HG03159 (cell line): Measurements from ENCODE around the gene NKD2.
"Not testable (repeated sequence)": the region's sequence is repeated elsewhere in the genome, so short reads cannot be mapped to it uniquely, and the experiment has no call there.

Experiments
- ATAC-seq: cut with Tn5 transposase; IDR thresholded peaks from one replicate; pipeline ENCODE4 v1.9.1; 2021; ENCODE audit warnings: mild to moderate bottlenecking, moderate library complexity; ENCODE audit not compliant: unreplicated experiment

The NKD2 gene

DNA sequence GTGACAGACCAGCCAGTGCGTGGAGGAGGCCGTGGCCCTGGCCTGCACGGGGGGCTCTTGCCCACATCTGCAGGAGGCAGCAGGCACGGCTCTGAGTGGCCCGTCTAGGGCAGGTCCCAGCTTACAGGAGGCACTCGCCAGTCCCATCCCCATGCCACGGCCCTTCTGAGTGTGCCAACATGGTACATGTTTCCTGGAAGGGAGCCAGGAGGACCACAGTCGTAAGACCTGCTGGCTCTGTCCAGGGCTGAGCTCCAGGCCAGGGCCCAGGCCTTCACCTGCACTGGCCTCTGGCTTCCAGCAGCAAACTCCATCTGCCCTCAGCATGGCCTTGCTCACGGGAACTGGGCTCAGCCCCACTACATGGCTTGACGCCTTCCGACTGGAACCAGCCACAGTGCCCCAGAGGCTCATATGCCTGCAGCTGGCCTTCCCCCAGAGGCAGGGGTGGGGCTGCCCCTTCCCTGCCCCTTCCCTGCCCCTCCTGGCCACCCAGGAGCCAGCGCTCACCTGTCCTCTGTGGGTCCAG lies 3.8 kb downstream of the NKD2 start:
- ATAC-seq = no peak

DNA sequence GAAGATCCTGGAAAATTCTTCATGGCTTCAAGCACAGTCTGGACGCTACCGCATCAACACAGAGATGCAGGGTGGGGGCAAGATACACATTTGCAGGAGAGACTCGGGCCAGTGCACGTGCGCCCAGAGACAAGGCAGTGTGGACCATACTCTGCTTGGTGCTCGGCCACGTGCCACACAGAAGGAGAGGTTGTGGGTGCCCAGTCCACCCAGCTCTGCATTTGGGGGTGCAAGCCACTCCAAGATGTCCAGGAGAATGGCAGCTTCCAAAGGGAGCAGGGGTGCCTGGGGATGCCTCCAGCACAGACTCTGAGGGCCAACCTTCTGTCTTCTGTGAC lies 4.3 kb downstream of the NKD2 start:
- ATAC-seq = no peak

DNA sequence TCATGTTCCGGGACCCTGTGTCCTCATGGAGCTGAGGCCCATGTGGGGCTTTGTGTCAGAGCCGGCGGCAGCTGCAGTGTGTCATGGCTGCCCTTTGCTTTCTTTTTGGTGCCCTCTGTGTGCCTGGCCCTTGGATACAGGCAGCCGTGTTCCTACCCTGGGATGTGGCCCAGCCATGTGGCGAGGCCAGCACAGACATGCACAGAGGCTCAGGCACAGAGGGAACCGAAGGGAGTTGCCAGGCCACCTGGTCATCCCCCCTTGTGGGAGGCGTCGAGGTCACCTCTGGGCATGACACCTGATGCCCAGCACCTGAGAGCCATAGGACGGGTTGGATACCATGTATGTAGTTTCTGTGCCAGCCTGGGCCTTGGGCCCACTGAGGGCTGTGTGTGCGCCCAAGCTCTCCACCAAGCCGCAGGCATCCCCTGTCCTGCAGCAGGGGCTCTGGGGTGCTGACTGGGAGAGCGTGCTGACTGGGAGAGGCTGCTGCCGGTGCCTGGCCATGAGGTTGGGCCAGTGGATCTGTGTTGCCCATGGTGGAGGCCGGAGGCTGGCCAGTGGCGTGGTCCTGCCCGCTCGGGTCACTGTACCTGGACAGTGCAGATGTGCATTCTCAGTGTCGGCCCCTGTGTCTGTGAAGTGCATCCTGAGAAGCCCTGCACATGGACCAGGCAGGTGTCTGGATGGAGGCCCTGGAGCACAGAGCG lies 4.8 kb downstream of the NKD2 start:
- no peak for ATAC-seq

DNA sequence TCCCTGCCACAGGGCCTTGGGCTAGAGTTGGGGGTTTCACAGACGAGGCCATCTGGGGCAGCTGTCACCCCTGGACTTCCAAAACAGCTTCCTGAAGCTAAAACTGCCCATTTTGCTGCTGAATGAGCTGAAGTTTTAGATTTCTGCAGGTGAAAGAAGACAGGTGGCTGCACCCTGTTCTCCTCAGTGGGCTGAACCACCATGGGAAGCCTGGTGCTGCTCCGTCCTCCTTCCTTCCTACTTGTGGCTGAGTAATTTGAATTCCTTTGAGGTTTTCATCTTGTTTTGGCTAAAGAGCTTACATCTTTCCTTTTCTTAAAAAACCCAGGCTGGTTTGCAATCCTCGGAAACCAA lies 5.3 kb downstream of the NKD2 start:
- ATAC-seq = no peak

DNA sequence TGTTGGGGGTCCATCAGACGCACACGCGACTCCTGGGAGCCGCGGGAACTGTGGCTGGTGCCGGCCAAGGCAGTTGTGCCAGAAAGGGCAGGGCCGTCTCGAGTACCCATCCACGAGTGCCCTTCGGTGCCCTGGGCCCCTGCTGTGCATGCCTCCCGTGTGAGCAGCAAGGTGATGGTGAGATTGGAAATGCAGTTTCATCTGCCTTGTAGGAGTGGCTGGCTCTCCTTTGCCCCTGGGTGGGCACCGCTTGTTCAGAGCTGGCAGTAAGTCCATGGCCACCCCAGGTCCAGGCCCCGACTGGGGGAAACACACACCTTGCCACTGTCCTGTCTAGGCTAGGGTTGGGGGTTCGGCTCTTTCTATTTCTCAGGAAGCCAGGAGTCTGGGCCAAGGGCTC lies 5.7 kb downstream of the NKD2 start:
- ATAC-seq = no peak

DNA sequence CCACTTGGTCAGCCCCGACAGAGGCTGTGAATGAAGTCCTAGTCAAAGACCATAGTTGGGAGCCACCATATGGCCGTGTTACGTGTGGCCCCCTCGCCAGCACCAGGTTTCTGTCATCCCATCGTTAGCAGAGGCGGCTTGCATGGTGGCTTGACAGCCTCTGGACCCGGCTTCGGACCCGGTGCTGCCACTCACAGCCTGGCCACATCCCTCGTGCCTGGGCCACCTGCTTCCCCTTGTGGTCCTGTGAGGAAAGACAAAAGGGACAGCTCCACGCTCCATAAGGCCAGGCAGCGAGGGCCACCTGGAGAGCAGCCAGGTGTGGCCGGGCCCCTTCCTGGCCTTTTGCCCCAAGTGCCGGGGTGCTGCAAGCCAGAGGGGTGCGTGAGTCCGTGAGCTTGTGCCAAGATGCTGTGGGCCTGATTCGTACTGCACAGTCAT lies 6.2 kb downstream of the NKD2 start:
- ATAC-seq = no peak

DNA sequence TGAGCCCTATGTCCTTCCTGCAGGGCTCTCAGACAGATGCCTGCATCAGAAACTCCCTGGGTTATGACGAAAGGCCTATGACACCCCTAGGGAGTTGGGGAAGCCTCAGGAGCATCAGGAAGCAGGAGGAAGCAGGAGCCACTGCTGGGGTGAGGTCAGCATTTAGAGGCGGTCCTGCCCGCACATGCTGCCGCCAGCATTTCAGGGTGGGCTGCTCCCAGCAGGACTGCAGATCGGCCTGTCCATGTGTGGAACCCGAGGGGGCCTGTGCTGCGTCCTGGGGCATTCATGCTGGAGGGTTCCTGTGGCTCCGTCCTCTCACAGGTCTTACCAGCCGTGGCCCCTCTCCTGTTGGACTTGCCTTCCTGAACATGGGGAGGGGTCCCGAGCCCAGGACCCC lies 6.9 kb downstream of the NKD2 start:
- no peak for ATAC-seq

DNA sequence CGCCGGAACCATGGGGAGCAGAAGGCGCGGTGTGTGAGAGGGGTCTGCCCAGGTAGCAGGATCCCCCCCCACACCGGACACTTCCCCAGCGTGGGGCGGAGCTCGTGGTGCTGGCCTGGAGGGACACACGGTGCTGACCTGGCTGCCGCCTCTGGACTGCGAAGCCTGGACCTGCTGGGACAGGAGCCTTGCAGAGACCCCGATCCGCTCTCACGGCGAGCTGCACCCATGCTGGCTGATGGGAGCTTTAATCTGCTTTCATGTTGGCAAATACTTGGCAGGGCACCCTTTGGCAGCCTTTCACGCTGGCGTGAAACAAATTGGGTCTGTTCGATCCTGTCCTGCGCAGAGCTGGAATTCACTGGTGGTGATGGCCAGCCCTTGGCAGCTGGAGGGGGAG lies 7.4 kb downstream of the NKD2 start:
- ATAC-seq = no peak

DNA sequence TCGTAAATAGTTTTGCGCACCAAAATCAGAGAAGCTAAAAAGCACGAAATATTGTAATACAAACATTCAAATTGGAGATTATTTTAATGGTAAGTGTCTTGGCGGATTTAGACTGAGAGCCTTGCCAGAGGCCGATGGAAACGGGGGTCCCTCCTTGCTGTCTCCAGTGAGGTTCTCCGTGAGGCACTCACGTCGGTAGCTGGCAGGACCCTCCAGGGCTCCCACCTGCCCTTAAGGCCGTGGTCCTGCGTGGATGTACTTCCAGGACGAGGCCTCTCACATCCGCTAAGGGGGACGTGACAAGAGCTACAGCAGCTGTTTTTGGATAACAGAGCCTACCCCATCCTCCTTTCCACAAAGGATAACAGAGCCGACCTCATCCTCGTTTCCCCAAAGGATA lies 7.9 kb downstream of the NKD2 start:
- no peak for ATAC-seq

DNA sequence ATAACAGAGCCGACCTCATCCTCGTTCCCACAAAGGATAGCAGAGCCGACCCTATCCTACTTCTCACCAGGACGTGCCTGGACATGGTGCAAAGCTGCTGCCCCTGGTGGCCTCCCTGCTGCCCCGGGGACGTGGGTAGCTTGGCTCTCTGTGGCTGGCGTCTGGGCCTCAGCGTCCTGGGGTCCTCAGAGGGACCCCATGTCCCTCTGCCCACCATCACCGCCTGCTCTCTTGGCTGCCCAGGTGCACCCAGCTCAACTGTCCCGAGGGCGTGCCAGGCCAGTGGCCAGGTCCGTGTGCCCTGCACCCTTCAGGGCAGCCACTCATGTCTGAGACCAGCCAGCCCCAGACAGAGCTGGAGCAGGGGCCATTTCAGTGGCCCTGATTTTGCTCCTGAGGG lies 8.5 kb downstream of the NKD2 start:
- no peak for ATAC-seq

DNA sequence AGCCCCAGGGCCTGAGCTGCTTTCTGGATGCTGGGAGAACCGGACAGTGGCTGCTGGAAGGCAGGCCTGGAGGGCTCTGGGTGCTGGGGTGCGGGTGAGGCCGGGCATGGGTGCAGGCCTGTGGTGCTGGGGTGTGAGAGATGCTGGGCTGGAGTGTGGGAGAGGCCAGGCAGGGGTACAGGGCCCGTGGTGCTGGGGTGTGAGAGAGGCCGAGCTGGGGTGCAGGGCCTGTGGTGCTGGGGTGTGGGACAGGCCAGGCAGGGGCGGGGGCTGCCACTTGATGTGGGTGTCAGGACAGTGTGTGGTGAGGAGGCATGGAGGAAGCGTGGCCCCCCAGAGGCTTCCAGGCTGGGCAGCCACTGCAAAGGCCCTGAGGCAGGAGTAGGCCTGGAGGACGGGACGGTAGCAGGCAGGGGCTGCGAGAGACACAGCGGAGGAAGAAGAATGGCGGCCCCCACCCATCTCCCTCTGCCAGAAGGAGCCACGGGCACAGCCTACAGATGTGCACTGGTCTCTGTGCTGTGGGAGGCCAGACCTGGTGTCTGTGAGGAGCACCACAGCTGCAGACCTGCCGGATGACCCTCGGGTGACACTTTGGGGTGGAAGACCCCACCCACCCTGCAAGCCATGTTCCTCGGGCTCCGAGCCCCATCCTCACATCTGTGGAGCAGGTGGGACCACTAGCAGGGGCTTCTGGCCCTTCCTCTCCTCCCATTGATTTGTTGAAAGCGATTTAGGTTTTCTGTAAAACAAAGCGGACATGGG lies 9.3 kb downstream of the NKD2 start:
- ATAC-seq = no peak

DNA sequence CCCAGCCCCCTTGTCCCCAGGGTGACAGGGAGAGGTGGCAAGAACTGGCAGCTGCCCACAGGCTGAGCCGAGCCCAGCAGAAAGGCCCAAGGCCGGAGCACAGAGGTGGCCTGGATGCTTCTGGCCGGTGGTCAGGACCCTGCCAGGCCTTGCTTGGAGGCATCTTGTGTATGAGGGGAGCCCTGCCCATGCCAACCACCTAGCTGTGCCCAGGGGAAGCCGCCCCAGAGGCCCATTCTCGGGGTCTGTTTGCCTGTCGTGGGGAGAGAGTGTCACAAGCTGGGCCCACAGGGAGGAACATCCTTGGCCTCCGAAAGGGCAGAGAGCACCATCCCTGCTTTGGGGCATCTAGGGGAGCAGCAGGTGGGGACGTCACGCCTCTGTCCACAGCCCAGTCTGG lies 10.0 kb downstream of the NKD2 start:
- no peak for ATAC-seq

DNA sequence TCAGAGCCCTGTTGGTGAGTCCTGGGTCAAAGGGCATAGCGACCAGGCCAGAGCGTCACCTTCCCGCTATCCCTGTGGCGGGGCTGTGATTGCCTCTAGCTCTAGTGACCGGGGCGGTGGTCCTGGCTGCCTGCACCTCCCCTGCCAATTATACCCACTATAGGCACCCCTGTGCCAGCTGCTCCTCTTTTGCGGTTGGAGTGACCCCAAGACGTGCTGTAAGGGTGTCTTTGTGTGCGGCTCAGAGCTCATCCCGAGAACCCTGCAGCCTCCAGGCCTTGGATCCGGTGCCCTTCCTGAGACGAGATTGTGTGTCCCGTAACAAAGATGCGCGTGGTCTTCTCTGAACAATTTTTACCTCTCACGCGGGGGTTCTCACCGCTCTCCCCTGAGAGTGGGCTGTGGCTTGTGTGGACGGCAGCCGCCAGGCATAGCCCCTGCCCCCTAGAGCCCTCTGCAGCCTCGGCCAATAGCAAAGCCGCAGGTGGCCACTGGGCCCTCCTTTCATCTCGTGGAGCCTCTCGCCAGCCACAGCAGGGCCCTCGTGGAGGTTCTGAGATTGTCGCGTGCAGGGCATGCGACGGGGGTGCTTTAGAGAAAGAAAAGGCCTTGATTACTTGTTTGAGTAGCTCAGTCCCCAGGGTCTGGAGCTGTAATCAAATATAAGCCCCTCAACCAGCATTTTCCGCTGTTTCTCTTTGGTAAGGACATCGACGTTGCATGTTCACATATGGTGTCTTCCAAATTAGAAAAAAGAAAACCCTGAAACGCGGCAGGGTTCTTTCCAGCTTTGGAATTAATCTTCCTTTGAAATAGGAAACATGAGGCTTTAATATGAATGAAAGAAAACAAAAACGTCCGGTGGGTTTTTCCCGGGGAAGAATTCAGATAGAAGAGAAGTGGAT lies 10.7 kb downstream of the NKD2 start:
- no peak for ATAC-seq

DNA sequence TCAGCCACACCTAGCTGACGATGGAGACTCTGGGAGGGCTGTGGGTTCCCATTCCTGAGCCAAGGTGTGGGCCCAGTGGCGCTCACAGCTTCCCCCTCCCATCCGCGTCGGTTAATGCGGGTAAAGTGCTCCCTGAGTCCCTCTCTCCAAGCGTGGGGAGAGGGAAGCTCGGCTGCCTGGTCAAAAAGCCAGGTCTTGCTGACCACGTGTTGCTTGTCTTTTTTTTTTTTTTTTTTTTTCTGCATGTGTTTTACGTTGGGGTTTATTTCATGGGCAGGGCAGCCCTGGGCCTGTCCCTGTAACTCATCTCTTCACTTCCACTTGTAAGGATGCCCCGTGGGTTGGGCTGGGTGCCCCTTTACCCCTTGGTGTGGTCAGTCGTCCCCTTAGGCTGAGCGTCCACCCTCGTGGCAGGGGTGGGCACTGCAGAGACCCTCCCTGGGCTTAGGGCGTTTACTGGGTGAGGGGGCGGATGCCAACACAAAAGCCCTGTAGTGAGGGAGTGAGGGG lies 11.9 kb downstream of the NKD2 start:
- ATAC-seq = no peak

DNA sequence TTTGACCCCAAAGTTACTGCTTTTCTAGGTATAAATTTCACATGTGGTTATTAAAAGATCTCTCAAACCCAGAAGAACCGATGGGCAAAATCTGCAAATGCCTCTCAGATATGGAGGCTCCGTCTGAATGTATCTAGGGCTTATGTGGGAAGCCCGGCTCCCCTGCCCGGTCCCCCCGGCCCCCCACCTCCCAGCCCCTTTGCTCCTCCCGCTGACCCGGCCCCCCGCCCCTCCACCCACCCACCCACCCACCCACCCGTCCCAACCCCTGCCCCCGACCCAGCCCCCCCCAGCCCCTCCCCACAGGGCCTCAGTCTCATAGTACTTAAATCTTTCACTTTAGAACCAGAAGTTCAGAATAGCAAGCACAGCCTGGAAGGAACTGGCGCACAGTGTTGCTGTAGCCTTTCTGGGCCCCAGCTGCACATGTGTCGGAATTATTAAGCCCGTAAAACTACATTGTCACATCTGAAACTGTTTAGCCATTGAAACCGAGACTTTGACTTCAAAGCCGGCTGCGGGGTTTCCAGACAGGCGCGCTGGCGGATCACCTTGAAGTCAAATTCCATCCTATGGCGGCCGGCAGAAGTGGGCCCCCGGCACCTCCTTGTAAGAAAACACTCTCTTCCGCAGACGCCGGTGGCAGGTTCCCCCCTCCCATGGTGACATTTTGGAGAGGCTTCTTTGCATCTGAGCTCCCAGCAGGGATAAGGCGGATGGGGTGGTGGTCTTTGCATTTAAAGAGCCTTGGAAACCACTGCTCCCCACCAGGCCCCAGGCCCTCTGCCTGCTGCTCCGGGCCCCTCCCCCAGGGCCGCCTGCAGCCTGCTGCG lies 12.8 kb downstream of the NKD2 start:
- no peak for ATAC-seq

DNA sequence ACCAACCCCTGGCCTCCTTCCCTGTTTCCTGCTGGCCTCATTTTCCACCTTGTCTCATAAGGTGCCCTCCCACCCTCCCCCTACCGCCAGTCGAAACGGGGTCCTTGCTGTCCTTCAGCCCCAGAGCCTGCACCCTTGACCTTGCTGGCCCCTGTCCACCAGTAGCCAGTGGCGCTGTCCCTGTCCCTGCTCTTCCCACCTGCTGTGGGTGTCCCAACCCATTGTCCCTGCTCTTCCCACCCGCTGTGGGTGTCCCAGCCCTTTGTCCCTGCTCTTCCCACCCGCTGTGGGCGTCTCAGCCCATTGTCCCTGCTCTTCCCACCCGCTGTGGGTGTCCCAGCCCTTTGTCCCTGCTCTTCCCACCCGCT lies 13.4 kb downstream of the NKD2 start:
- not testable (repeated sequence) for ATAC-seq

DNA sequence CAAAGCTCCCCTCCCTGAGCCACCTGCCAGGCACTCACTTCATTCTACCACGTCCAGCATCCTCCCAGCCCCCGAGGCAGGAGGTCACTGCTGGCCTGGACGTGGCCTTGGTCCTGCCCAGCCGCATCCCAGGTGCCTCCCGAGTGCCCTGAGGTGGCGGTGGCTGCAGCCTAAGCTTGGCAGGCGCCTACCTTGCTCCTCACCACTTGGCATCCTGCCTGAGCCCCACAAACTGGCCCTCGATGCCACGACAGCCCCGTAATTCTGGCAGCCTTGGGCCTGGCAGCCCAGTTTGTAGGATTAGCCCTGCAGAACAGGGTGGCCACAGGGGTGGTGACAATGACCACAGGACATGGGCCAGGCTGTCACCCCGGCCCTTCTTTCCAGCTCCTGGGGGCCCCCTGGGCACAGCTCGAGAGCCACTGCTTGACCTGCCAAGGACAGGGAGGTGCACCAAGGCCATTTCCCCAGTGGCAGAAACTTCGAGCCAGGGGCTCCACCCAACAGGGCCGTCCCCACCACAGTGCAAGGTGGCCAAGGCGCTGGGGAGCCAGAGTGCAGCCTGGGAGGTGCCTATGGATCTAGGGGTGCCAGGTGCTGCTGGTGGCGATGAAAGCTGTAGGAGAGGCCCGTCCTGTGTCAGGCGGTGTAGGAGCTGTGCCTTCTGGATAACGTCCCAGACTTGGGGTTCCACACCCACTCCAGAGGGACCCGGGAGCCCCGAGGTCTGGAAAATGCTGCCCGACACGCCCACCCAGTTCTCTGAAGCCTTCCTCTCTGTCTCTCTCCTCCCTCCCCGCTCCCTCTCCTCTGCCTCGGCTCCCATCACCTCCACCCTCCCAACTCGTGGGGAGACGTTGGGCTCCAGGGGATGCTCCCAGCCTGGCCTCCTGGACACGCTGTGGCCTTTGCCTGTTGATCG lies 18.4 kb downstream of the NKD2 start:
- no peak for ATAC-seq

DNA sequence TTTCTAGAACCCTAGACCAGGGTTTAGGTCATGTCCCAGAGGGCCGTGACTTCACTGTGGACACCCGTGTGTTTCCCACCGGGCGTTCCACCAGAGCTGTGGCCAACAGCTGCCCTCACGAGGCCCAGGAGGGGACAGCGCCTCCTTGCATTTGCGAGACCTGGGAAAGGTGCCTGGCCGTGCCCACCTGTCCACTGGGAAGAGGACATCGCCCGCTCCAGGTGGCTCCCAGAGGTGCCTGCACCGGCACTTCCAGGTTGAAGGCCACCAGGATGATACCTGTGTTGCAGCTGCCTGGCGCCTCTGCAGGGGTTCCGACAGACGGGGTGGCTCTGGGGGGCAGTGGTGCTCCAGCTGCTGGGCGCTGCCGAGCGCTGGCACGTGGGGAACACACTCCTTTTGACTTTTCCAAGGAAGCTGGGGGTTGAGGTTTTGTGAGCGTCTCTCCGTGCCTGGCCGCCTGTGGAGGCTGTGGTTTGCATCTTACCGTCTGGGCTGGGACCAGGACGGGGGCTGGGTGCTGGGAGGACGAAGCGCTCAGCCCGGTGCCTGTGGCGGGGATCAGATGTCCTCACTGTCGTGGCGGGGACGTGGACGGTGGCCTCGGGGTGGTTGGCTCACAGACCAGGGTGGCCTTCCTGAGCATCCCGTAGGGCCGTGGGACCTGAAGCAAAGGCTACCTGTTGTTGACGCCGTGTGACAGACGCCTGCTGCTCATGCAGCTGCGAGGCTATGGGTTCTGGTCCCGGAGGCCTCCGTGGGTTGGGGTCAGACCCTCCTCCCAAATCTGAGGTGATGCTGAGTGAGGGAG lies 19.2 kb downstream of the NKD2 start:
- ATAC-seq = no peak
